Measurements from ENCODE around the gene FANCD2. TPM values are rescaled to one million over a fixed set of nuclear protein-coding genes. Genes with fewer than 3 reads are reported as not detected.
"Not testable (repeated sequence)": the region's sequence is repeated elsewhere in the genome, so short reads cannot be mapped to it uniquely, and the experiment has no call there.

Gene FANCD2
- total RNA-seq, 1 donor from 2014 or later, result 3.6 TPM

GRCh38 chr3:10015461-10015904, 10.8 kb upstream of the FANCD2 start:
- peak overlapping the region; percentile 41 for H3K4me3 Mint-ChIP-seq (ENCODE audit: unreplicated experiment)

GRCh38 chr3:10017636-10018292, 8.5 kb upstream of the FANCD2 start:
- H3K27me3 Mint-ChIP-seq (ENCODE audit: low read depth), result no peaks in the 10 kb centered on the region
- H3K36me3 Mint-ChIP-seq (ENCODE audit: low read depth), result peaks cover 6% of the 10 kb centered on the region
- H3K4me1 Mint-ChIP-seq (ENCODE audit: low read depth), result peaks cover 20% of the 10 kb centered on the region
- H3K4me3 Mint-ChIP-seq (ENCODE audit: unreplicated experiment), result no peak overlapping the region
- TF ChIP-seq CTCF (IDR thresholded peaks at IDR 0.05), result no peak
- no peaks in the 10 kb centered on the region for H3K9me3 Mint-ChIP-seq (ENCODE audit: low read depth)
- DNase-seq (ENCODE audit: low spot score), result no peak
- no peak overlapping the region for H3K27ac Mint-ChIP-seq (ENCODE audit: unreplicated experiment)

More at GRCh38 chr3:10015461-10015904, 10.8 kb upstream of the FANCD2 start:
- no peak for TF ChIP-seq CTCF (IDR thresholded peaks at IDR 0.05)
- Mint-ChIP-seq H3K27ac (ENCODE audit: unreplicated experiment) (peak overlapping the region; percentile 95), H3K4me1 (ENCODE audit: low read depth) (peaks cover 29% of the 10 kb centered on the region), H3K27me3 (ENCODE audit: low read depth) (no peaks in the 10 kb centered on the region), H3K9me3 (ENCODE audit: low read depth) (no peaks in the 10 kb centered on the region), H3K36me3 (ENCODE audit: low read depth) (no peaks in the 10 kb centered on the region)
- DNase-seq (ENCODE audit: low spot score), result no peak

- H3K4me3 Mint-ChIP-seq (ENCODE audit: unreplicated experiment); H3K36me3 Mint-ChIP-seq (ENCODE audit: low read depth); DNase-seq (ENCODE audit: low spot score); H3K27me3 Mint-ChIP-seq (ENCODE audit: low read depth); H3K27ac Mint-ChIP-seq (ENCODE audit: unreplicated experiment); H3K9me3 Mint-ChIP-seq (ENCODE audit: low read depth): not testable (repeated sequence)
- H3K4me1 Mint-ChIP-seq (ENCODE audit: low read depth), result peaks cover 20% of the 10 kb centered on the region
These were observed 7.4 kb upstream of the FANCD2 start for GRCh38 chr3:10018806-10019205.

GRCh38 chr3:10019326-10019725, 6.9 kb upstream of the FANCD2 start:
- TF ChIP-seq CTCF (IDR thresholded peaks at IDR 0.05), result no peak

GRCh38 chr3:10021856-10022775, 4.1 kb upstream of the FANCD2 start:
- H3K27ac Mint-ChIP-seq (ENCODE audit: unreplicated experiment), result no peak overlapping the region
- no peaks in the 10 kb centered on the region for H3K9me3 Mint-ChIP-seq (ENCODE audit: low read depth)
- peaks cover 23% of the 10 kb centered on the region for H3K4me1 Mint-ChIP-seq (ENCODE audit: low read depth)
- no peak overlapping the region for H3K4me3 Mint-ChIP-seq (ENCODE audit: unreplicated experiment)
- DNase-seq (ENCODE audit: low spot score), result no peak
- TF ChIP-seq CTCF (IDR thresholded peaks at IDR 0.05), result no peak
- no peaks in the 10 kb centered on the region for H3K27me3 Mint-ChIP-seq (ENCODE audit: low read depth)
- H3K36me3 Mint-ChIP-seq (ENCODE audit: low read depth), result peaks cover 8% of the 10 kb centered on the region

More at GRCh38 chr3:10019326-10019725, 6.9 kb upstream of the FANCD2 start:
- Mint-ChIP-seq H3K4me1 (ENCODE audit: low read depth) (peaks cover 20% of the 10 kb centered on the region), H3K27me3 (ENCODE audit: low read depth) (no peaks in the 10 kb centered on the region), H3K4me3 (ENCODE audit: unreplicated experiment) (no peak overlapping the region), H3K9me3 (ENCODE audit: low read depth) (no peaks in the 10 kb centered on the region), H3K27ac (ENCODE audit: unreplicated experiment) (no peak overlapping the region), H3K36me3 (ENCODE audit: low read depth) (peaks cover 8% of the 10 kb centered on the region)
- no peak for DNase-seq (ENCODE audit: low spot score)

Measured in chondrocyte (in vitro differentiated cells).